Measurements from ENCODE around the gene RGP1. TPM values are rescaled to one million over a fixed set of nuclear protein-coding genes. Genes with fewer than 3 reads are reported as not detected.
A peak's percentile ranks its signal among the peaks of the same experiment; 100 is the strongest.

RGP1 gene
- total and polyA plus RNA-seq, 8 donors: 23.0 to 32.1 (median 29.4) TPM

GRCh38 chr9:35783418-35783817, 34.3 kb downstream of the RGP1 start:
- Histone ChIP-seq H3K4me1 (no peaks in the 10 kb centered on the region), H3K9me3 (no peaks in the 10 kb centered on the region), H3K27ac (no peak overlapping the region), H3K36me3 (no peaks in the 10 kb centered on the region), H3K4me3 (no peak overlapping the region), H3K27me3 (no peaks in the 10 kb centered on the region)
- no peak for TF ChIP-seq CTCF (IDR thresholded peaks at IDR 0.05)
- intact Hi-C loops (cut with DNase I): no loop called here
- no peak for DNase-seq
- ATAC-seq: no peak

GRCh38 chr9:35789541-35789940, 40.5 kb downstream of the RGP1 start:
- Histone ChIP-seq H3K27me3 (peaks cover 0 to 14% of the 10 kb centered on the region in 2 donors), H3K4me3 (no peak overlapping the region), H3K27ac (no peak overlapping the region), H3K9me3 (no peaks in the 10 kb centered on the region), H3K36me3 (no peaks in the 10 kb centered on the region), H3K4me1 (peaks cover 9 to 22% of the 10 kb centered on the region in 2 donors)
- intact Hi-C loops (cut with DNase I): loop anchor here in 1 of 2 donors (5.0 kb wide), 1 partner anchor 33 kb away; no protein-coding TSS in a partner anchor
- no peak for TF ChIP-seq CTCF (IDR thresholded peaks at IDR 0.05)
- no peak for ATAC-seq
- no peak for DNase-seq

GRCh38 chr9:35790025-35790384, 40.9 kb downstream of the RGP1 start:
- intact Hi-C loops (cut with DNase I): loop anchor here in 1 of 2 donors (2.0 kb wide), 1 partner anchor 93 kb away; no protein-coding TSS in a partner anchor
- H3K27me3 ChIP-seq: peaks cover 0 to 14% of the 10 kb centered on the region in 2 donors
- H3K4me1 ChIP-seq: peaks cover 9 to 22% of the 10 kb centered on the region in 2 donors
- H3K27ac ChIP-seq: no peak overlapping the region
- H3K36me3 ChIP-seq: no peaks in the 10 kb centered on the region
- no peaks in the 10 kb centered on the region for H3K9me3 ChIP-seq
- no peak overlapping the region for H3K4me3 ChIP-seq
- DNase-seq (no peak), ATAC-seq (no peak)
- TF ChIP-seq CTCF (IDR thresholded peaks at IDR 0.05): no peak

GRCh38 chr9:35790385-35791296, 41.6 kb downstream of the RGP1 start:
- DNase-seq: peak in 3 of 4 donors; percentile 64 to 89 (median 81)
- intact Hi-C loops (cut with DNase I): loop anchor here in 1 of 2 donors (2.0 kb wide), 1 partner anchor 92 kb away; no protein-coding TSS in a partner anchor
- no peaks in the 10 kb centered on the region for H3K9me3 ChIP-seq
- TF ChIP-seq CTCF (IDR thresholded peaks at IDR 0.05): peak; percentile 74 to 76
- peaks cover 9 to 22% of the 10 kb centered on the region in 2 donors for H3K4me1 ChIP-seq
- peak overlapping the region in 1 of 2 donors; percentile 5 for H3K4me3 ChIP-seq
- no peaks in the 10 kb centered on the region for H3K36me3 ChIP-seq
- peak overlapping the region; percentile 44 to 50 for H3K27ac ChIP-seq
- peaks cover 0 to 14% of the 10 kb centered on the region in 2 donors for H3K27me3 ChIP-seq
- peak; percentile 96 for ATAC-seq

- H3K36me3 ChIP-seq: no peaks in the 10 kb centered on the region
- ATAC-seq (peak; percentile 48), DNase-seq (peak in 2 of 4 donors; percentile 45 to 52)
- H3K27ac ChIP-seq: peak within 1 kb of the TSS; percentile 44 to 68
- no peaks in the 10 kb centered on the region for H3K9me3 ChIP-seq
- peaks cover 9 to 22% of the 10 kb centered on the region in 2 donors for H3K4me1 ChIP-seq
- intact Hi-C loops (cut with DNase I): loop anchor here in 1 of 2 donors (2.0 kb wide), 1 partner anchor 91 kb away; no protein-coding TSS in a partner anchor
- H3K27me3 ChIP-seq: peaks cover 0 to 14% of the 10 kb centered on the region in 2 donors
- no peak for TF ChIP-seq CTCF (IDR thresholded peaks at IDR 0.05)
- peak within 1 kb of the TSS; percentile 34 for H3K4me3 ChIP-seq
Measured at GRCh38 chr9:35791297-35791921, 42.3 kb downstream of the RGP1 start, which contains the start of gene NPR2. Gene NPR2 (plus strand): TSS chr9:35791591. CDS start chr9:35792409, 818 bp downstream.
